ENCODE measurements around the gene PRKAR1B.

PRKAR1B gene

GRCh38 chr7:727104-727805 is at the start of gene PRKAR1B:
Gene PRKAR1B, minus strand, starts transcription at chr7:727281. Its CDS starts 15,776 bp downstream, at chr7:711505.
- DNase-seq, result no peak

GRCh38 chr7:776381-776780 is 49.3 kb upstream of the PRKAR1B start:
- DNase-seq, result no peak

- DNase-seq, result peak; percentile 78
Observed at GRCh38 chr7:774161-775109, 47.4 kb upstream of the PRKAR1B start.

- no peak for DNase-seq
Observed at GRCh38 chr7:773622-773915, 46.5 kb upstream of the PRKAR1B start.

GRCh38 chr7:772861-773621 is 46.0 kb upstream of the PRKAR1B start:
- no peak for DNase-seq

- no peak for DNase-seq
Observed at GRCh38 chr7:772392-772791, 45.3 kb upstream of the PRKAR1B start.

- no peak for DNase-seq
Observed at GRCh38 chr7:772005-772294, 44.9 kb upstream of the PRKAR1B start.

- no peak for DNase-seq
Observed at GRCh38 chr7:771234-772004, 44.3 kb upstream of the PRKAR1B start.

GRCh38 chr7:770741-771166 is 43.7 kb upstream of the PRKAR1B start:
- no peak for DNase-seq

GRCh38 chr7:770336-770735 is 43.3 kb upstream of the PRKAR1B start:
- no peak for DNase-seq

- DNase-seq, result no peak
Observed at GRCh38 chr7:768881-769504, 41.9 kb upstream of the PRKAR1B start.

- DNase-seq, result no peak
Observed at GRCh38 chr7:767941-768731, 41.1 kb upstream of the PRKAR1B start.

- no peak for DNase-seq
Observed at GRCh38 chr7:767580-767940, 40.5 kb upstream of the PRKAR1B start.

- DNase-seq, result no peak
Observed at GRCh38 chr7:765383-765782, 38.3 kb upstream of the PRKAR1B start.

GRCh38 chr7:763762-764161 is 36.7 kb upstream of the PRKAR1B start:
- DNase-seq, result no peak

GRCh38 chr7:762885-763284 is 35.8 kb upstream of the PRKAR1B start:
- no peak for DNase-seq

- DNase-seq, result no peak
Observed at GRCh38 chr7:761631-762030, 34.5 kb upstream of the PRKAR1B start.

GRCh38 chr7:761101-761500 is 34.0 kb upstream of the PRKAR1B start:
- no peak for DNase-seq

GRCh38 chr7:760006-760405 is 32.9 kb upstream of the PRKAR1B start:
- DNase-seq, result no peak

GRCh38 chr7:759569-759968 is 32.5 kb upstream of the PRKAR1B start:
- no peak for DNase-seq

- no peak for DNase-seq
Observed at GRCh38 chr7:757741-758163, 30.7 kb upstream of the PRKAR1B start.

Measured in activated CD4-positive, CD25-positive, alpha-beta regulatory T cell treated with anti-CD3 and anti-CD28 coated beads, Interleukin-2, amount 50 U/mL, for 72 hours (primary cell).